K562 (cell line): ENCODE measurements around the gene LTA. TPM values are rescaled to one million over a fixed set of nuclear protein-coding genes. Genes with fewer than 3 reads are reported as not detected.

Experiments used
- ATAC-seq: fragments of 200-7000 bp; cut with Tn5 transposase; 3 replicates; pipeline ENCODE4 v1.9.1; 2020; ENCODE audit warnings: moderate library complexity
- BruUV-seq: library from RNA; stranded (reverse); fragments of 400-500 nt; replicated peaks from 2 replicates; lab custom pipeline; 2021; lab: Mats Ljungman, UMichigan
- CTCF ChIA-PET: fragments of 300-600 bp; formaldehyde crosslinking; extraction: SDS; loops from one replicate; lab custom pipeline; 2021; ENCODE audit warnings: low intra/inter-chr PET ratio; lab: Yijun Ruan, JAX
- POLR2A ChIA-PET: fragments of 300-600, 350-650 bp; sonication (Branson Sonifier 250); formaldehyde crosslinking; extraction: SDS; loops from one replicate; lab custom pipeline; 2021; ENCODE audit warnings: antibody characterized with exemption, inconsistent platforms; lab: Yijun Ruan, JAX
- DNase-seq, 4 experiments: peaks; one replicate each; pipeline versions ENCODE4 v3.0.0 to v3.0.0-alpha.2; 2011 to 2018; ENCODE audit warnings: low spot score in 3 of 4, mixed read lengths in 3 of 4; ENCODE audit errors: extremely low read depth in 1 of 4
- FAIRE-seq: peaks from 2 replicates; lab custom pipeline; 2011; peaks lifted over from hg19 to GRCh38; lab: Jason Lieb, UNC
- H2AFZ ChIP-seq: 2 replicates; pipeline ENCODE4 v1.6.0; 2011; ENCODE audit warnings: low read depth, low read length, control low read depth, inconsistent platforms
- H3K27ac ChIP-seq: fragments of 200-600 bp; 3 replicates; pipeline ENCODE4 v1.8.0; 2011; ENCODE audit warnings: low read depth, mild to moderate bottlenecking, control low read depth, inconsistent platforms, low read length, moderate library complexity, mixed read lengths; ENCODE audit errors: extremely low read depth
- H3K27me3 ChIP-seq, 2 experiments: fragments of 300-600 bp in 1 of 2; 2 replicates in 1 of 2; 3 replicates in 1 of 2; pipeline versions ENCODE4 v1.6.0 to v1.8.0; 2011; ENCODE audit warnings: inconsistent platforms in 2 of 2, low read length in 2 of 2, mild to moderate bottlenecking in 1 of 2, mixed read lengths in 1 of 2, moderate library complexity in 1 of 2; ENCODE audit not compliant: control insufficient read depth in 2 of 2, insufficient read depth in 2 of 2
- H3K36me3 ChIP-seq: fragments of 300-600 bp; 3 replicates; pipeline ENCODE4 v1.8.0; 2011; ENCODE audit warnings: mild to moderate bottlenecking, low read length, inconsistent platforms; ENCODE audit not compliant: control insufficient read depth, insufficient read depth
- H3K4me1 ChIP-seq, 2 experiments: fragments of 200-600 bp in 1 of 2; replicated peaks in 1 of 2; 2 replicates in 1 of 2; 3 replicates in 1 of 2; pipeline versions ENCODE4 v1.5.1 to v1.8.0; 2011; ENCODE audit warnings: inconsistent platforms in 2 of 2, low read length in 2 of 2, mild to moderate bottlenecking in 1 of 2, mixed read lengths in 1 of 2, moderate library complexity in 1 of 2; ENCODE audit not compliant: control insufficient read depth in 2 of 2, insufficient read depth in 2 of 2
- H3K4me2 ChIP-seq: 2 replicates; pipeline ENCODE4 v1.6.1; 2011; ENCODE audit warnings: low read length, control low read depth, inconsistent platforms, mixed read lengths; ENCODE audit not compliant: insufficient read depth
- H3K4me3 ChIP-seq: fragments of 200-600 bp; sonication (generic), shearing (Covaris generic); 2 replicates; pipeline ENCODE4 v1.5.1; 2016; ENCODE audit warnings: control low read depth, inconsistent platforms
- H3K79me2 ChIP-seq: fragments of 200-600 bp; 3 replicates; pipeline ENCODE4 v1.8.0; 2011; ENCODE audit warnings: low read length, inconsistent platforms; ENCODE audit not compliant: control insufficient read depth, insufficient read depth
- H3K9ac ChIP-seq, 2 experiments: 2 replicates each; pipeline versions ENCODE4 v1.6.0 to v1.6.1; 2011; ENCODE audit warnings: low read depth in 2 of 2, low read length in 2 of 2, control low read depth in 1 of 2, inconsistent platforms in 1 of 2, mild to moderate bottlenecking in 1 of 2, mixed read lengths in 1 of 2; ENCODE audit not compliant: insufficient read depth in 1 of 2
- H3K9me1 ChIP-seq: one replicate; pipeline ENCODE4 v1.6.0; 2011; ENCODE audit warnings: inconsistent platforms, mild to moderate bottlenecking, low read length, moderate library complexity; ENCODE audit not compliant: control insufficient read depth, insufficient read depth
- H3K9me3 ChIP-seq: replicated peaks from 2 replicates; pipeline ENCODE4 v1.5.1; 2011; ENCODE audit warnings: low read depth, low read length, inconsistent platforms; ENCODE audit not compliant: control insufficient read depth, insufficient read depth
- H4K20me1 ChIP-seq: replicated peaks from 2 replicates; pipeline ENCODE4 v1.6.1; 2011; ENCODE audit warnings: low read length, inconsistent platforms, mixed read lengths; ENCODE audit not compliant: control insufficient read depth, insufficient read depth
- KLF13 ChIP-seq: fragments of 450-650 bp; IDR thresholded peaks from 2 replicates; pipeline ENCODE4 v1.6.1; 2016; ENCODE audit warnings: missing genetic modification characterization, low read depth, mild to moderate bottlenecking, missing compliant biosample characterization, moderate library complexity, borderline replicate concordance
- NCOA1 ChIP-seq: fragments of 450-650 bp; IDR thresholded peaks from 2 replicates; pipeline ENCODE4 v1.6.1; 2016; ENCODE audit warnings: low read depth
- ZNF77 ChIP-seq: fragments of 250-450 bp; sonication (Bioruptor Pico); IDR thresholded peaks from 2 replicates; pipeline ENCODE4 v1.5.0; 2020
- WGBS: fragments of 100-300 bp; shearing (Covaris generic); methylation state at CpG from one replicate; pipeline ENCODE4 v1.1.6; 2016; ENCODE audit warnings: low coverage, mixed read lengths; ENCODE audit not compliant: insufficient coverage; ENCODE audit errors: missing lambda C conversion rate; 5-methylcytosine and 5-hydroxymethylcytosine counted together
- in situ Hi-C: fragments of 300-500 bp; cut with MboI; formaldehyde crosslinking; loops from 4 replicates; pipeline ENCODE4 v1.15.0; 2018; ENCODE audit warnings: inconsistent platforms, mixed read lengths
- intact Hi-C: fragments of 100-400 bp; cut with micrococcal nuclease; formaldehyde crosslinking; loops from 2 replicates; pipeline ENCODE4 v1.14.2; 2022
- polyA plus RNA-seq, 8 experiments: library from polyadenylated mRNA; depleted of rRNA in 4 of 8; stranded (reverse) in 5 of 8; unstranded in 3 of 8; fragments of >200 nt; fragmentation: Nextera tagmentation in 2 of 8; fragmentation: Illumina TruSeq in 1 of 8; extraction: Ambion mirVana in 2 of 8; extraction: Trizol in 1 of 8; gene quantifications; 2 replicates each; pipeline versions ENCODE4 v1.2.1 to v1.2.3, GENCODE V29; 2011 to 2014; ENCODE audit warnings: inconsistent platforms in 1 of 8, missing spikeins in 1 of 8
- total RNA-seq, 7 experiments: library from RNA; depleted of rRNA in 6 of 7; stranded (reverse); fragments of >200 nt in 6 of 7; fragmentation: Illumina TruSeq in 2 of 7; extraction: Trizol in 2 of 7; gene quantifications; 2 replicates each; pipeline versions ENCODE4 v1.2.1 to v1.2.3, GENCODE V29; 2011 to 2021; ENCODE audit warnings: low replicate concordance in 1 of 7

The LTA gene
- total and polyA plus RNA-seq, 9 of the 15 experiments (the other 6 are each of a cell fraction or from before 2014, with no cell fraction given), result 0.80 TPM; not detected in 8

GRCh38 chr6:31545291-31545690, 26.8 kb upstream of the LTA start:
- Histone ChIP-seq H3K9me1 (peaks cover under 1% of the 10 kb centered on the region), H3K9me3 (no peaks in the 10 kb centered on the region), H3K4me3 (no peak overlapping the region), H3K36me3 (peaks cover 28% of the 10 kb centered on the region), H3K9ac (peak overlapping the region in 1 of 2 experiments; percentile 33; a peak in 2 of 4 replicates), H3K27me3 (no peaks in the 10 kb centered on the region), H3K27ac (no peak overlapping the region), H3K79me2 (peaks cover 54% of the 10 kb centered on the region), H3K4me1 (peaks cover 10 to 13% of the 10 kb centered on the region in 2 experiments; a peak in 4 of 5 replicates), H3K4me2 (no peak overlapping the region), H4K20me1 (peaks cover 7% of the 10 kb centered on the region), H2AFZ (no peak overlapping the region)
- no TSS peak for BruUV-seq
- ChIA-PET CTCF (no interaction called here), POLR2A (interaction anchor here (0.7 to 1.2 kb wide), 3 partner anchors 44 to 76 kb away, joined by 3 read pairs; no protein-coding TSS in a partner anchor)
- no peak for FAIRE-seq
- intact Hi-C loops, result loop anchor here (10.0 kb wide), 1 partner anchor 230 kb away; the partner anchor contains the start of gene VWA7
- in situ Hi-C loops, result loop anchor here (5.0 to 25.0 kb wide), 3 partner anchors 52 to 1417 kb away; partner anchors contain the start of genes BRD2, C6orf47, GPANK1 and HLA-DMA
- no peak for ATAC-seq
- TF ChIP-seq ZNF77 (CRISPR knock-in tag) (no peak), NCOA1 (no peak), KLF13 (tag) (no peak)
- whole genome bisulfite sequencing, result 38% methylated on average over 7 of the region's 7 CpGs
- no peak for DNase-seq
